B cell (primary cell): Measurements from ENCODE around the gene GATAD2A.

ENCODE experiments used
- EZH2 ChIP-seq: IDR thresholded peaks from 2 replicates; pipeline ENCODE4 v1.6.1; 2012; ENCODE audit warnings: borderline replicate concordance, low read depth, mild to moderate bottlenecking, moderate library complexity, low read length; ENCODE audit not compliant: insufficient read depth, poor library complexity, severe bottlenecking
- TF ChIP-seq, protein P1 (sequence below): fragments of 200-600 bp; IDR thresholded peaks from one replicate; pipeline ENCODE4 v1.8.0; 2022; ENCODE audit warnings: antibody characterized with exemption, mild to moderate bottlenecking

DNA sequence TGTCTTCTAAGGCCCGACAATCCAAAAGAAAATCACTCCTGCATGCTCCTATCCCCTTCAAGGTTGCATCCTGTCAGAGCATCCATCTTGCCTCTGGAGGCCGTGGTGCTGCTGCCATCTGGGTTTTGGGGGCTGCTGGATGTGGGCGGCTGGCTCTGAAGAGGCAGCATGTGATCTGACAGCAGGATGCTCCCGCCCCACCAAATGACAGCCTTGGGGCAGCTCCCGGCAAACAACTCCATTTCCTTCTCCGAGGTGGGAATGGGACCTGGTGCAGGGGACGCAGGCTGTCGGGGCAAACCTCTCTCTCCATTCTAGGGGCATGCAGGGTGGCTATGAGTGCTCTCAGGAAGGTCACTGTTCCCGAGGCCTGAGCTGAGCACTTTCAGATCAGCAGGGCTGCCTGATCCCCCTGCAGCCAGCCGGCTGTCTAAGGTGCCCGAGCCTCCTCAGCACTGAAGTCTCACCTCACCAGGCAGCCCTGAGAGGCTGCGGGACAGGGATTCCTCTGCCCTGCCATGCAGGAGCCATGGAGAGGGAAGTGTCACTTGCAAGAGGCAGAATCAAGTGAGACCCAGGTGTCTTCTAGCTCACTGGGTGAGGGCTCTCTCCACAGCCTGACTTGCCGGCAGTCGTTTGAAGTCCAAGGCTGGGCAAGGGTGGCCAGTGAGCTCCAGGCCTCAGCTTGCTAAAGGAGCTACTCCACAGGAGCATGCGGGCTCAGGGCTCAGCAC lies 81.0 kb downstream of the GATAD2A start:
- TF ChIP-seq, protein P1, sequence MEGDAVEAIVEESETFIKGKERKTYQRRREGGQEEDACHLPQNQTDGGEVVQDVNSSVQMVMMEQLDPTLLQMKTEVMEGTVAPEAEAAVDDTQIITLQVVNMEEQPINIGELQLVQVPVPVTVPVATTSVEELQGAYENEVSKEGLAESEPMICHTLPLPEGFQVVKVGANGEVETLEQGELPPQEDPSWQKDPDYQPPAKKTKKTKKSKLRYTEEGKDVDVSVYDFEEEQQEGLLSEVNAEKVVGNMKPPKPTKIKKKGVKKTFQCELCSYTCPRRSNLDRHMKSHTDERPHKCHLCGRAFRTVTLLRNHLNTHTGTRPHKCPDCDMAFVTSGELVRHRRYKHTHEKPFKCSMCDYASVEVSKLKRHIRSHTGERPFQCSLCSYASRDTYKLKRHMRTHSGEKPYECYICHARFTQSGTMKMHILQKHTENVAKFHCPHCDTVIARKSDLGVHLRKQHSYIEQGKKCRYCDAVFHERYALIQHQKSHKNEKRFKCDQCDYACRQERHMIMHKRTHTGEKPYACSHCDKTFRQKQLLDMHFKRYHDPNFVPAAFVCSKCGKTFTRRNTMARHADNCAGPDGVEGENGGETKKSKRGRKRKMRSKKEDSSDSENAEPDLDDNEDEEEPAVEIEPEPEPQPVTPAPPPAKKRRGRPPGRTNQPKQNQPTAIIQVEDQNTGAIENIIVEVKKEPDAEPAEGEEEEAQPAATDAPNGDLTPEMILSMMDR: no peak
- TF ChIP-seq EZH2: no peak
